Measurements from ENCODE around the gene TERC.

Gene TERC

GRCh38 chr3:169769287-169770181 lies 4.7 kb upstream of the TERC start, which contains the start of gene ACTRT3:
TSS of gene ACTRT3 (minus strand) at chr3:169769561. CDS start at chr3:169769520, 41 bp downstream.
- Histone ChIP-seq H3K4me3 (ENCODE audit: low read length in 2 of 2) (peak within 1 kb of the TSS; percentile 86 to 94), H3K27ac (ENCODE audit: low read length) (peak within 1 kb of the TSS; percentile 86), H3K9me3 (ENCODE audit: control insufficient read depth in 2 of 2, low read length in 2 of 2) (no peaks in the 10 kb centered on the region), H3K9ac (ENCODE audit: low read length in 2 of 2) (peak within 1 kb of the TSS; percentile 86 to 89), H3K27me3 (ENCODE audit: control insufficient read depth in 1 of 2, insufficient read depth in 2 of 2, low read length in 2 of 2) (no peaks in the 10 kb centered on the region), H3K4me1 (ENCODE audit: control insufficient read depth, insufficient read depth, low read length) (peaks cover 6% of the 10 kb centered on the region), H3K36me3 (ENCODE audit: control insufficient read depth in 2 of 2, insufficient read depth in 2 of 2, low read length in 2 of 2) (no peaks in the 10 kb centered on the region)

- Histone ChIP-seq H3K9me3 (ENCODE audit: control insufficient read depth in 2 of 2, low read length in 2 of 2) (no peaks in the 10 kb centered on the region), H3K36me3 (ENCODE audit: control insufficient read depth in 2 of 2, insufficient read depth in 2 of 2, low read length in 2 of 2) (no peaks in the 10 kb centered on the region), H3K27ac (ENCODE audit: low read length) (peak overlapping the region; percentile 98), H3K9ac (ENCODE audit: low read length in 2 of 2) (peak overlapping the region; percentile 96 to 99), H3K4me3 (ENCODE audit: low read length in 2 of 2) (peak overlapping the region; percentile 92 to 99), H3K4me1 (ENCODE audit: control insufficient read depth, insufficient read depth, low read length) (peaks cover 6% of the 10 kb centered on the region), H3K27me3 (ENCODE audit: control insufficient read depth in 1 of 2, insufficient read depth in 2 of 2, low read length in 2 of 2) (no peaks in the 10 kb centered on the region)
Observed at GRCh38 chr3:169764312-169764881, 463 bp downstream of the TERC start.

GRCh38 chr3:169760479-169760878 lies 4.4 kb downstream of the TERC start:
- peaks cover 5% of the 10 kb centered on the region for H3K4me1 ChIP-seq (ENCODE audit: control insufficient read depth, insufficient read depth, low read length)
- no peak overlapping the region for H3K9ac ChIP-seq (ENCODE audit: low read length in 2 of 2)
- H3K27ac ChIP-seq (ENCODE audit: low read length): no peak overlapping the region
- H3K4me3 ChIP-seq (ENCODE audit: low read length in 2 of 2): no peak overlapping the region
- H3K27me3 ChIP-seq (ENCODE audit: control insufficient read depth in 1 of 2, insufficient read depth in 2 of 2, low read length in 2 of 2): no peaks in the 10 kb centered on the region
- H3K36me3 ChIP-seq (ENCODE audit: control insufficient read depth in 2 of 2, insufficient read depth in 2 of 2, low read length in 2 of 2): no peaks in the 10 kb centered on the region
- no peaks in the 10 kb centered on the region for H3K9me3 ChIP-seq (ENCODE audit: control insufficient read depth in 2 of 2, low read length in 2 of 2)

GRCh38 chr3:169759256-169759655 lies 5.6 kb downstream of the TERC start:
- Histone ChIP-seq H3K4me1 (ENCODE audit: control insufficient read depth, insufficient read depth, low read length) (peaks cover 1% of the 10 kb centered on the region), H3K9me3 (ENCODE audit: control insufficient read depth in 2 of 2, low read length in 2 of 2) (no peaks in the 10 kb centered on the region), H3K9ac (ENCODE audit: low read length in 2 of 2) (no peak overlapping the region), H3K4me3 (ENCODE audit: low read length in 2 of 2) (no peak overlapping the region), H3K27me3 (ENCODE audit: control insufficient read depth in 1 of 2, insufficient read depth in 2 of 2, low read length in 2 of 2) (peaks cover 0 to 5% of the 10 kb centered on the region in 2 donors), H3K36me3 (ENCODE audit: control insufficient read depth in 2 of 2, insufficient read depth in 2 of 2, low read length in 2 of 2) (no peaks in the 10 kb centered on the region), H3K27ac (ENCODE audit: low read length) (no peak overlapping the region)

- Histone ChIP-seq H3K4me1 (ENCODE audit: control insufficient read depth, insufficient read depth, low read length) (no peaks in the 10 kb centered on the region), H3K27me3 (ENCODE audit: control insufficient read depth in 1 of 2, insufficient read depth in 2 of 2, low read length in 2 of 2) (peaks cover 0 to 5% of the 10 kb centered on the region in 2 donors), H3K36me3 (ENCODE audit: control insufficient read depth in 2 of 2, insufficient read depth in 2 of 2, low read length in 2 of 2) (no peaks in the 10 kb centered on the region), H3K4me3 (ENCODE audit: low read length in 2 of 2) (no peak overlapping the region), H3K9me3 (ENCODE audit: control insufficient read depth in 2 of 2, low read length in 2 of 2) (no peaks in the 10 kb centered on the region), H3K9ac (ENCODE audit: low read length in 2 of 2) (no peak overlapping the region), H3K27ac (ENCODE audit: low read length) (no peak overlapping the region)
Observed at GRCh38 chr3:169758359-169758994, 6.4 kb downstream of the TERC start.

- H3K4me1 ChIP-seq (ENCODE audit: control insufficient read depth, insufficient read depth, low read length): no peaks in the 10 kb centered on the region
- H3K27ac ChIP-seq (ENCODE audit: low read length): no peak overlapping the region
- H3K27me3 ChIP-seq (ENCODE audit: control insufficient read depth in 1 of 2, insufficient read depth in 2 of 2, low read length in 2 of 2): peaks cover 0 to 5% of the 10 kb centered on the region in 2 donors
- H3K9me3 ChIP-seq (ENCODE audit: control insufficient read depth in 2 of 2, low read length in 2 of 2): no peaks in the 10 kb centered on the region
- H3K4me3 ChIP-seq (ENCODE audit: low read length in 2 of 2): no peak overlapping the region
- H3K9ac ChIP-seq (ENCODE audit: low read length in 2 of 2): no peak overlapping the region
- no peaks in the 10 kb centered on the region for H3K36me3 ChIP-seq (ENCODE audit: control insufficient read depth in 2 of 2, insufficient read depth in 2 of 2, low read length in 2 of 2)
Observed at GRCh38 chr3:169755488-169755887, 9.4 kb downstream of the TERC start.

GRCh38 chr3:169754711-169755110 lies 10.1 kb downstream of the TERC start:
- H3K4me1 ChIP-seq (ENCODE audit: control insufficient read depth, insufficient read depth, low read length): no peaks in the 10 kb centered on the region
- peaks cover 0 to 5% of the 10 kb centered on the region in 2 donors for H3K27me3 ChIP-seq (ENCODE audit: control insufficient read depth in 1 of 2, insufficient read depth in 2 of 2, low read length in 2 of 2)
- no peak overlapping the region for H3K4me3 ChIP-seq (ENCODE audit: low read length in 2 of 2)
- H3K9ac ChIP-seq (ENCODE audit: low read length in 2 of 2): no peak overlapping the region
- no peak overlapping the region for H3K27ac ChIP-seq (ENCODE audit: low read length)
- H3K36me3 ChIP-seq (ENCODE audit: control insufficient read depth in 2 of 2, insufficient read depth in 2 of 2, low read length in 2 of 2): no peaks in the 10 kb centered on the region
- no peaks in the 10 kb centered on the region for H3K9me3 ChIP-seq (ENCODE audit: control insufficient read depth in 2 of 2, low read length in 2 of 2)

GRCh38 chr3:169751875-169752274 lies 13.0 kb downstream of the TERC start:
- Histone ChIP-seq H3K9me3 (ENCODE audit: control insufficient read depth in 2 of 2, low read length in 2 of 2) (no peaks in the 10 kb centered on the region), H3K36me3 (ENCODE audit: control insufficient read depth in 2 of 2, insufficient read depth in 2 of 2, low read length in 2 of 2) (no peaks in the 10 kb centered on the region), H3K27me3 (ENCODE audit: control insufficient read depth in 1 of 2, insufficient read depth in 2 of 2, low read length in 2 of 2) (peaks cover 0 to 10% of the 10 kb centered on the region in 2 donors), H3K4me1 (ENCODE audit: control insufficient read depth, insufficient read depth, low read length) (no peaks in the 10 kb centered on the region), H3K27ac (ENCODE audit: low read length) (no peak overlapping the region), H3K4me3 (ENCODE audit: low read length in 2 of 2) (no peak overlapping the region), H3K9ac (ENCODE audit: low read length in 2 of 2) (no peak overlapping the region)

- no peaks in the 10 kb centered on the region for H3K9me3 ChIP-seq (ENCODE audit: control insufficient read depth in 2 of 2, low read length in 2 of 2)
- H3K27ac ChIP-seq (ENCODE audit: low read length): no peak overlapping the region
- no peaks in the 10 kb centered on the region for H3K4me1 ChIP-seq (ENCODE audit: control insufficient read depth, insufficient read depth, low read length)
Observed at GRCh38 chr3:169750665-169751064, 14.2 kb downstream of the TERC start.

GRCh38 chr3:169748670-169749069 lies 16.2 kb downstream of the TERC start:
- Histone ChIP-seq H3K27ac (ENCODE audit: low read length) (no peak overlapping the region), H3K27me3 (ENCODE audit: control insufficient read depth in 1 of 2, insufficient read depth in 2 of 2, low read length in 2 of 2) (peaks cover 0 to 10% of the 10 kb centered on the region in 2 donors), H3K4me1 (ENCODE audit: control insufficient read depth, insufficient read depth, low read length) (no peaks in the 10 kb centered on the region), H3K36me3 (ENCODE audit: control insufficient read depth in 2 of 2, insufficient read depth in 2 of 2, low read length in 2 of 2) (no peaks in the 10 kb centered on the region), H3K4me3 (ENCODE audit: low read length in 2 of 2) (no peak overlapping the region), H3K9ac (ENCODE audit: low read length in 2 of 2) (no peak overlapping the region), H3K9me3 (ENCODE audit: control insufficient read depth in 2 of 2, low read length in 2 of 2) (no peaks in the 10 kb centered on the region)

More at GRCh38 chr3:169750665-169751064, 14.2 kb downstream of the TERC start:
- Histone ChIP-seq H3K4me3 (ENCODE audit: low read length in 2 of 2) (no peak overlapping the region), H3K9ac (ENCODE audit: low read length in 2 of 2) (no peak overlapping the region), H3K27me3 (ENCODE audit: control insufficient read depth in 1 of 2, insufficient read depth in 2 of 2, low read length in 2 of 2) (peaks cover 0 to 15% of the 10 kb centered on the region in 2 donors), H3K36me3 (ENCODE audit: control insufficient read depth in 2 of 2, insufficient read depth in 2 of 2, low read length in 2 of 2) (no peaks in the 10 kb centered on the region)

Measured in stomach smooth muscle (tissue), 2 donors.